UCSD-AML1 (cell line): ENCODE data around the gene ZNF785.
A peak's percentile ranks its signal among the peaks of the same experiment; 100 is the strongest.
"Not testable (repeated sequence)": the region's sequence is repeated elsewhere in the genome, so short reads cannot be mapped to it uniquely, and the experiment has no call there.

Experiments used
- DNase-seq: peaks from one replicate; lab custom pipeline; 2025; ENCODE audit not compliant: unreplicated experiment; lab: John Stamatoyannopoulos, UW

Gene ZNF785

GRCh38 chr16:30585400-30586191 is at the start of gene ZNF785:
Gene ZNF785, minus strand, starts transcription at chr16:30585697. Its CDS starts 86 bp downstream, at chr16:30585611.
- peak; percentile 93 for DNase-seq

- DNase-seq, result no peak
Observed at GRCh38 chr16:30633526-30633925, 48.0 kb upstream of the ZNF785 start.

GRCh38 chr16:30632454-30632853 is 47.0 kb upstream of the ZNF785 start:
- DNase-seq, result not testable (repeated sequence)

GRCh38 chr16:30628628-30629540 is 43.4 kb upstream of the ZNF785 start:
- DNase-seq, result peak; percentile 80

GRCh38 chr16:30626236-30626635 is 40.7 kb upstream of the ZNF785 start:
- no peak for DNase-seq

- no peak for DNase-seq
Observed at GRCh38 chr16:30623536-30624283, 38.2 kb upstream of the ZNF785 start.

- DNase-seq, result no peak
Observed at GRCh38 chr16:30622455-30623032, 37.0 kb upstream of the ZNF785 start.

GRCh38 chr16:30621765-30622164 is 36.3 kb upstream of the ZNF785 start:
- DNase-seq, result no peak

- no peak for DNase-seq
Observed at GRCh38 chr16:30620169-30620568, 34.7 kb upstream of the ZNF785 start.

GRCh38 chr16:30619638-30620037 is 34.1 kb upstream of the ZNF785 start:
- DNase-seq, result no peak

GRCh38 chr16:30619202-30619601 is 33.7 kb upstream of the ZNF785 start:
- no peak for DNase-seq

- peak; percentile 83 for DNase-seq
Observed at GRCh38 chr16:30615358-30616091, 30.0 kb upstream of the ZNF785 start.

GRCh38 chr16:30609926-30610839 is 24.7 kb upstream of the ZNF785 start, which contains the start of gene ZNF689:
Gene ZNF689, minus strand, starts transcription at chr16:30610389. Its CDS starts 348 bp downstream, at chr16:30610041.
- peak; percentile 96 for DNase-seq

GRCh38 chr16:30609002-30609925 is 23.8 kb upstream of the ZNF785 start:
- DNase-seq, result peak; percentile 70

- DNase-seq, result no peak
Observed at GRCh38 chr16:30606004-30606403, 20.5 kb upstream of the ZNF785 start.

- DNase-seq, result no peak
Observed at GRCh38 chr16:30605158-30605557, 19.7 kb upstream of the ZNF785 start.

- DNase-seq, result no peak
Observed at GRCh38 chr16:30604316-30604947, 18.9 kb upstream of the ZNF785 start.
